IMR-90 (cell line): ENCODE results near the gene SYPL1. TPM values are rescaled to one million over a fixed set of nuclear protein-coding genes. Genes with fewer than 3 reads are reported as not detected.

Experiments
- ATAC-seq: fragments of 200-7000 bp; cut with Tn5 transposase; 2 replicates; pipeline ENCODE4 v1.9.1; 2020; ENCODE audit warnings: low read depth, mild to moderate bottlenecking, moderate library complexity
- BruUV-seq: library from RNA; stranded (reverse); fragments of 400-500 nt; replicated peaks from 2 replicates; lab custom pipeline; 2021; lab: Mats Ljungman, UMichigan
- CTCF ChIA-PET: fragments of 300-600 bp; formaldehyde crosslinking; extraction: SDS; loops from one replicate; lab custom pipeline; 2021; ENCODE audit warnings: antibody characterized with exemption; lab: Yijun Ruan, JAX
- POLR2A ChIA-PET: fragments of 300-600 bp; sonication (Branson Sonifier 250); formaldehyde crosslinking; loops from one replicate; lab custom pipeline; 2022; ENCODE audit warnings: antibody characterized with exemption; ENCODE audit not compliant: unreplicated experiment; lab: Charles Lee
- DNase-seq: peaks from one replicate; pipeline ENCODE4 v3.0.0; 2013
- H2AFZ ChIP-seq: replicated peaks from 2 replicates; pipeline ENCODE3; 2013; ENCODE audit warnings: low read length, mild to moderate bottlenecking; ENCODE audit not compliant: poor library complexity
- H2AK5ac ChIP-seq: 2 replicates; pipeline ENCODE4 v1.6.1; 2013; ENCODE audit warnings: low read depth, low read length, inconsistent platforms
- H2AK9ac ChIP-seq: replicated peaks from 2 replicates; pipeline ENCODE3; 2013; ENCODE audit warnings: mild to moderate bottlenecking, low read depth, low read length, moderate library complexity; ENCODE audit not compliant: poor library complexity
- H2BK120ac ChIP-seq: 2 replicates; pipeline ENCODE4 v1.6.1; 2013; ENCODE audit warnings: low read depth, low read length, inconsistent platforms
- H2BK15ac ChIP-seq: 3 replicates; pipeline ENCODE4 v1.6.1; 2013; ENCODE audit warnings: low read depth, low read length, inconsistent platforms
- H2BK20ac ChIP-seq: 2 replicates; pipeline ENCODE4 v1.6.1; 2013; ENCODE audit warnings: low read depth, mild to moderate bottlenecking, inconsistent platforms, low read length, moderate library complexity
- H2BK5ac ChIP-seq: 2 replicates; pipeline ENCODE4 v1.6.1; 2013; ENCODE audit warnings: mild to moderate bottlenecking, low read depth, low read length, inconsistent platforms; ENCODE audit not compliant: poor library complexity, severe bottlenecking
- H3K14ac ChIP-seq: replicated peaks from 2 replicates; pipeline ENCODE4 v1.6.1; 2013; ENCODE audit warnings: low read depth, low read length, inconsistent platforms
- H3K18ac ChIP-seq: 2 replicates; pipeline ENCODE4 v1.6.1; 2013; ENCODE audit warnings: low read depth, low read length, control low read depth
- H3K23ac ChIP-seq: 2 replicates; pipeline ENCODE4 v1.6.1; 2013; ENCODE audit warnings: low read depth, low read length, inconsistent platforms
- H3K27ac ChIP-seq: 2 replicates; pipeline ENCODE4 v1.5.1; 2013; ENCODE audit warnings: mild to moderate bottlenecking, control low read depth, low read length; ENCODE audit not compliant: insufficient read depth
- H3K27me3 ChIP-seq: 2 replicates; pipeline ENCODE4 v1.6.1; 2013; ENCODE audit warnings: low read length; ENCODE audit not compliant: control insufficient read depth, insufficient read depth
- H3K36me3 ChIP-seq: 2 replicates; pipeline ENCODE4 v1.6.1; 2013; ENCODE audit warnings: low read length, mixed read lengths; ENCODE audit not compliant: control insufficient read depth, insufficient read depth
- H3K4ac ChIP-seq: 2 replicates; pipeline ENCODE4 v1.6.1; 2013; ENCODE audit warnings: low read depth, low read length, inconsistent platforms
- H3K4me1 ChIP-seq: 2 replicates; pipeline ENCODE4 v1.6.1; 2013; ENCODE audit warnings: low read length, mixed read lengths; ENCODE audit not compliant: control insufficient read depth, insufficient read depth
- H3K4me2 ChIP-seq: 2 replicates; pipeline ENCODE4 v1.6.1; 2013; ENCODE audit warnings: low read depth, mild to moderate bottlenecking, control low read depth, low read length, moderate library complexity
- H3K4me3 ChIP-seq: 2 replicates; pipeline ENCODE4 v1.5.1; 2013; ENCODE audit warnings: low read depth, mild to moderate bottlenecking, control low read depth, low read length, moderate library complexity; ENCODE audit not compliant: insufficient read depth
- H3K56ac ChIP-seq: 2 replicates; pipeline ENCODE4 v1.6.1; 2013; ENCODE audit warnings: low read length, inconsistent platforms; ENCODE audit not compliant: insufficient read depth; ENCODE audit errors: extremely low read depth
- H3K79me1 ChIP-seq, 2 experiments: 2 replicates each; pipeline ENCODE4 v1.6.1; 2013; ENCODE audit warnings: low read length in 2 of 2, inconsistent platforms in 1 of 2, low read depth in 1 of 2
- H3K9ac ChIP-seq: 2 replicates; pipeline ENCODE4 v1.6.1; 2013; ENCODE audit warnings: low read depth, low read length, control low read depth
- H3K9me1 ChIP-seq: 2 replicates; pipeline ENCODE4 v1.6.1; 2013; ENCODE audit warnings: low read length, inconsistent platforms; ENCODE audit not compliant: insufficient read depth
- H3K9me3 ChIP-seq: 2 replicates; pipeline ENCODE4 v1.6.1; 2013; ENCODE audit warnings: low read length; ENCODE audit not compliant: control insufficient read depth, insufficient read depth
- H4K20me1 ChIP-seq: 2 replicates; pipeline ENCODE4 v1.6.1; 2013; ENCODE audit warnings: low read length, inconsistent platforms; ENCODE audit not compliant: insufficient read depth
- H4K5ac ChIP-seq: 2 replicates; pipeline ENCODE4 v1.6.1; 2013; ENCODE audit warnings: mild to moderate bottlenecking, low read depth, low read length, control low read depth
- H4K8ac ChIP-seq, 2 experiments: 2 replicates each; pipeline ENCODE4 v1.6.1; 2013; ENCODE audit warnings: low read depth in 2 of 2, low read length in 2 of 2, control low read depth in 1 of 2, inconsistent platforms in 1 of 2
- H4K91ac ChIP-seq: 2 replicates; pipeline ENCODE4 v1.6.1; 2013; ENCODE audit warnings: low read depth, low read length, inconsistent platforms; ENCODE audit not compliant: insufficient read depth
- CEBPB ChIP-seq: IDR thresholded peaks from 2 replicates; pipeline ENCODE4 v1.6.1; 2012; ENCODE audit warnings: low read depth, low read length, improper control_type of control experiment
- MXI1 ChIP-seq: IDR thresholded peaks from 2 replicates; pipeline ENCODE4 v1.6.1; 2012; ENCODE audit warnings: low read depth, mild to moderate bottlenecking, low read length, moderate library complexity, borderline replicate concordance
- SMC3 ChIP-seq: fragments of 150-350 bp; IDR thresholded peaks from 2 replicates; pipeline ENCODE4 v1.6.1; 2016; ENCODE audit warnings: low read depth, mild to moderate bottlenecking, antibody characterized with exemption, low read length, moderate library complexity
- WGBS, 2 experiments: methylation state at CpG; one replicate each; pipeline versions ENCODE4 v1.1.5 to v1.1.7; 2013; ENCODE audit warnings: missing lambda C conversion rate in 2 of 2; ENCODE audit not compliant: insufficient read length in 1 of 2; ENCODE audit errors: extremely low coverage in 2 of 2; 5-methylcytosine and 5-hydroxymethylcytosine counted together
- dilution Hi-C: fragments of 300-500 bp; cut with HindIII; formaldehyde crosslinking; loops from one replicate; pipeline ENCODE4 v1.14.3; 2018; ENCODE audit warnings: low sequenced_read_pairs; ENCODE audit not compliant: unreplicated experiment
- in situ Hi-C: fragments of 300-500 bp; cut with MboI; formaldehyde crosslinking; loops from 3 replicates; pipeline ENCODE4 v1.14.3; 2019; ENCODE audit warnings: low sequenced_read_pairs, inconsistent platforms, mixed read lengths
- intact Hi-C: fragments of 100-400 bp; cut with micrococcal nuclease; formaldehyde crosslinking; loops from 2 replicates; pipeline ENCODE4 v1.10.0; 2022
- polyA plus RNA-seq, 3 experiments: library from polyadenylated mRNA; depleted of rRNA; stranded (reverse); fragments of >200 nt; gene quantifications; 2 replicates each; pipeline ENCODE4 v1.2.3, GENCODE V29; 2012; ENCODE audit warnings: low replicate concordance in 1 of 3
- total RNA-seq: library from RNA; depleted of rRNA; stranded (reverse); fragments of >200 nt; gene quantifications from 2 replicates; pipeline ENCODE4 v1.2.3, GENCODE V29; 2012

The SYPL1 gene
- total and polyA plus RNA-seq, 2 of the 4 experiments (the other 2 are of a cell fraction): 19.0 to 45.0 TPM

- H3K27me3 ChIP-seq: peaks cover 11% of the 10 kb centered on the region
- no TSS peak for BruUV-seq
- H4K20me1 ChIP-seq: no peaks in the 10 kb centered on the region
- no peak overlapping the region for H3K4ac ChIP-seq
- in situ Hi-C loops (loop anchor here (5.0 kb wide), 1 partner anchor 93 kb away; no protein-coding TSS in a partner anchor), intact Hi-C loops (no loop called here), dilution Hi-C loops (no loop called here)
- no peak overlapping the region for H2AK5ac ChIP-seq
- ChIA-PET POLR2A (no interaction called here), CTCF (interaction anchor here (0.8 to 3.6 kb wide), 3 partner anchors 95 to 108 kb away, joined by 3 to 17 read pairs (median 6); no protein-coding TSS in a partner anchor)
- H3K9me3 ChIP-seq: no peaks in the 10 kb centered on the region
- H2AK9ac ChIP-seq: no peak overlapping the region
- H2BK120ac ChIP-seq: no peak overlapping the region
- H2BK5ac ChIP-seq: no peak overlapping the region
- no peak overlapping the region for H3K4me3 ChIP-seq
- no peak overlapping the region for H3K9ac ChIP-seq
- no peak for DNase-seq
- no peak overlapping the region for H3K18ac ChIP-seq
- no peak overlapping the region for H4K91ac ChIP-seq
- no CpG with 5 or more reads among the region's 3 CpGs for WGBS, 2 experiments
- peak overlapping the region; percentile 5 for H2AFZ ChIP-seq
- no peak overlapping the region for H4K8ac ChIP-seq
- no peak overlapping the region for H3K4me2 ChIP-seq
- no peaks in the 10 kb centered on the region for H3K36me3 ChIP-seq
- no peak overlapping the region for H2BK15ac ChIP-seq
- H3K9me1 ChIP-seq: no peaks in the 10 kb centered on the region; the same call in 1 of the 2 replicates
- no peak for ATAC-seq
- no peak overlapping the region for H4K5ac ChIP-seq
- no peak overlapping the region for H3K56ac ChIP-seq
- H3K14ac ChIP-seq: no peak overlapping the region
- no peaks in the 10 kb centered on the region for H3K4me1 ChIP-seq
- no peak overlapping the region for H3K27ac ChIP-seq
- H3K79me1 ChIP-seq: no peaks in the 10 kb centered on the region
- no peak for TF ChIP-seq SMC3
- TF ChIP-seq MXI1: no peak
- no peak for TF ChIP-seq CEBPB
- H2BK20ac ChIP-seq: no peak overlapping the region
- H3K23ac ChIP-seq: no peak overlapping the region
These were observed 53.2 kb downstream of the SYPL1 start for GRCh38 chr7:106058928-106059324.
